Muscle layer of duodenum (tissue), 2 donors: ENCODE data around the gene BBLN.
"Not testable (repeated sequence)": the region's sequence is repeated elsewhere in the genome, so short reads cannot be mapped to it uniquely, and the experiment has no call there.

Experiments
- H3K27ac ChIP-seq: one replicate; pipeline ENCODE4 v1.7.0; 2013; ENCODE audit warnings: mild to moderate bottlenecking, low read length
- H3K27me3 ChIP-seq: one replicate; pipeline ENCODE4 v1.7.0; 2013; ENCODE audit warnings: low read depth, mild to moderate bottlenecking, control low read depth, low read length
- H3K36me3 ChIP-seq, 2 donors: one replicate each; pipeline ENCODE4 v1.7.0; 2013; ENCODE audit warnings: low read length in 2 of 2, control low read depth in 1 of 2, mild to moderate bottlenecking in 1 of 2; ENCODE audit not compliant: insufficient read depth in 2 of 2, control insufficient read depth in 1 of 2
- H3K4me1 ChIP-seq, 2 donors: one replicate each; pipeline ENCODE4 v1.7.0; 2013; ENCODE audit warnings: low read length in 2 of 2, mild to moderate bottlenecking in 2 of 2, control low read depth in 1 of 2, moderate library complexity in 1 of 2; ENCODE audit not compliant: insufficient read depth in 2 of 2, control insufficient read depth in 1 of 2
- H3K4me3 ChIP-seq, 2 donors: one replicate each; pipeline ENCODE4 v1.7.0; 2013; ENCODE audit warnings: low read length in 2 of 2, low read depth in 1 of 2, mild to moderate bottlenecking in 1 of 2
- H3K9me3 ChIP-seq, 2 donors: one replicate each; pipeline ENCODE4 v1.7.0; 2013; ENCODE audit warnings: low read length in 2 of 2, control low read depth in 1 of 2, mild to moderate bottlenecking in 1 of 2; ENCODE audit not compliant: control insufficient read depth in 1 of 2
- donor health status: healthy.

Gene BBLN

DNA sequence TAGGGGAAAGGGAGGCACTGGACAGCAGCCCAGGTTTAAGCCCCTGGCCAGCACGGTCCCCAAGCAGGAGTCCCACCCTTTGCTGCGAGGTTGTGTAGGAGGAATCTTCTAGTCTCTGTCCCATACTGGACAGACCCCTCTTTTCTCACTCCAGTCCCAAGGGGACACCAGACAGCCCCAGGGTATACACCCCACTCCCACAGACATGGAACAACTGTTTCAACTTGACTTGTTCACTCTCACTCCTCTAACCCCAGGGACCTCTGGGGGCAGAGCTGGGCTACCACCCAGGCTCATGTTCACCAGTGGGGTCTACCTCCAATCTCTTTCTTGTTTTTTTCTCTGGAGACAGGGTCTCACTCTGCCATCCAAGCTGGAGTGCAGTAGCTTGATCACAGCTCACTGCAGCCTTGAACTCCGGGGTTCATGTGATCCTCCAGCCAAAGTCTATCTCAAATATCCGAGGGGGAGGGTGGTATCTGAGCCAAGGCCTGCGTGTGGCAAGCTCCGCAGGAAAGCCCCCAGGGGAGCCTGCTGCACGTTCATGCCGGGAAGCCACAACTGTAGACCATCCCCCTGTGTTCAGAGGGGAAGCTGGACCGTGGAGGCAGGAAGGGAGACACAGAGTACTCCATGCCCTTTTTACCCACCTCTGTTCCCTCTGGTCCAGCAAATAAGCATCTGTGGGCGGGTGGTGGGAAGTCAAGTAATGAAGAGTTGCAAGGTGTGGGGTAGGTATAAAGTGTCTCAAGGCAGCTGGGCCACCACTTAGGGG is 34.3 kb upstream of the BBLN start:
- Histone ChIP-seq H3K4me3 (no peak overlapping the region), H3K9me3 (no peaks in the 10 kb centered on the region), H3K36me3 (peaks cover 8 to 35% of the 10 kb centered on the region in 2 donors), H3K27me3 (no peaks in the 10 kb centered on the region), H3K4me1 (peaks cover 19 to 29% of the 10 kb centered on the region in 2 donors), H3K27ac (no peak overlapping the region)

DNA sequence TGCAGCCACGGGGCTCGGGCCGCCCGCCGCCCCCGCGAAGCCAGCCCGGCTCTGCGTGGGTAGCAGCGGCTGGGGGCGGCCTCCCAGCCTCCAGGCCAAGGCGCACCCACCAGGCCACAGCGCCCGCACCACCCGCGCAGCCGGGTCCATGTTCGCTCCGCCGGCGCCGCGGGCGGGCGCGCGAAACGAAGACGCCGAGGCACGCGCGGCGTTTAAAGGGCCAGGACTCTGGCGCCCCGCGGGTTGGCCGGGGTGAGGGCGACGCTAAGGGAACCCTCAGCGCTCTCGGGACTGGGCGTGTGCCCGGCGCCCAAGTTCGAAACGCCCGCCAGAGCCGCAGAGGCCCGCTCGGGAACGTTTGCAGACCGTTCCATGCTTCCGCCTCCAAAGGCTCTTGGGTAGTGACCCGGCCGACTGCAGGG is 32.5 kb upstream of the BBLN start, which contains the start of gene PTGES2:
Gene PTGES2 (minus strand): TSS at position 162 of the 422 bp plus-strand sequence. CDS start 12 bp downstream, at position 150.
- Histone ChIP-seq H3K4me3 (peak within 1 kb of the TSS; percentile 83 to 94), H3K9me3 (no peaks in the 10 kb centered on the region)

DNA sequence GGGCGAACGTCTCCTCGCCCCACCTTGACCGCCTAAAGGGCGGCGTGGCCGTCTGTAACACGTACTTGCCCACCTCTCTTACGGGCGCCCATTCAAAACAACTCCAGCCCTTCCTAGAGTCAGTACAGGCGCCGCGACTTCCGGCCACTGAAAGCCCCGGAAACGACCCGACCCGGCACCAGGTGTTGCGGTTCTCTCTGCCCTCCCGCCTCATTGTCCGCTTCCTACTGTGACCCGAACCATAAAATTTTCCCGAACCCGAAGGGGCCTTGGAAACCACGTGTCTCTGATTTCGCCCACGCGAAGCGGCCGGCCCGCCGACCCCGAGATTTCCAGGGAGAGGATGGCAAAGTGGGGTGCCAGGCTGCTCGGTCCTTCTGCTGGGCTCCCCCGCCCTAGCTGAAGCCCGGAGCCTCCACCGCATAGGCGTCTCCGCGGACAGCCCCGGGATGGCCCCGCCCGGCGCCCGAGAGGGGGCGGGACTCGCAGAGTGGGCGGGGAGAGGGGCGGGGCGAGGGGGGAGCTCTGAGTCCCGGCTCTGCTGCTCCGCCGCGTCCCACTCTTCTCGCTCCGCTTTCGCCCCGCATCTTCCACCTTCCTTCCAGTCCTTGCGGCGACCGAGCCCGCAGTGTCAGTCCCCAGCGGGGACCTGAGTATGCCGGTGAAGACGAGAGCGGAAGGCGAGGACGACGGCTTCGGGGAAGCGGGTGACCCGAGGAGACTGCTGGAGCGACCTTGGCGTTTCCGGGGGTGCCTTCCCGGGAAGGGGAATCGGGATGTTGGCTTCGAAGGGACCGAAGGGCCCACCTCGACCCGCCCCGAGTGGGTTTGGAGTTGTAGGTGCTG is 31.9 kb upstream of the BBLN start:
- Histone ChIP-seq H3K4me1 (peaks cover 19 to 29% of the 10 kb centered on the region in 2 donors), H3K27me3 (no peaks in the 10 kb centered on the region), H3K9me3 (no peaks in the 10 kb centered on the region), H3K27ac (peak overlapping the region; percentile 82), H3K4me3 (peak overlapping the region; percentile 83 to 94), H3K36me3 (peaks cover 4 to 13% of the 10 kb centered on the region in 2 donors)

More for the DNA sequence above, 32.5 kb upstream of the BBLN start, which contains the start of gene PTGES2:
- Histone ChIP-seq H3K27me3 (no peaks in the 10 kb centered on the region), H3K4me1 (peaks cover 19 to 29% of the 10 kb centered on the region in 2 donors), H3K27ac (peak within 1 kb of the TSS; percentile 82), H3K36me3 (peaks cover 4 to 18% of the 10 kb centered on the region in 2 donors)

GRCh38 chr9:128128836-128129590 is 31.1 kb upstream of the BBLN start:
- Histone ChIP-seq H3K27ac (peak overlapping the region; percentile 82), H3K36me3 (peaks cover 4 to 7% of the 10 kb centered on the region in 2 donors), H3K9me3 (no peaks in the 10 kb centered on the region), H3K27me3 (no peaks in the 10 kb centered on the region), H3K4me3 (peak overlapping the region; percentile 83 to 94), H3K4me1 (peaks cover 19 to 29% of the 10 kb centered on the region in 2 donors)

DNA sequence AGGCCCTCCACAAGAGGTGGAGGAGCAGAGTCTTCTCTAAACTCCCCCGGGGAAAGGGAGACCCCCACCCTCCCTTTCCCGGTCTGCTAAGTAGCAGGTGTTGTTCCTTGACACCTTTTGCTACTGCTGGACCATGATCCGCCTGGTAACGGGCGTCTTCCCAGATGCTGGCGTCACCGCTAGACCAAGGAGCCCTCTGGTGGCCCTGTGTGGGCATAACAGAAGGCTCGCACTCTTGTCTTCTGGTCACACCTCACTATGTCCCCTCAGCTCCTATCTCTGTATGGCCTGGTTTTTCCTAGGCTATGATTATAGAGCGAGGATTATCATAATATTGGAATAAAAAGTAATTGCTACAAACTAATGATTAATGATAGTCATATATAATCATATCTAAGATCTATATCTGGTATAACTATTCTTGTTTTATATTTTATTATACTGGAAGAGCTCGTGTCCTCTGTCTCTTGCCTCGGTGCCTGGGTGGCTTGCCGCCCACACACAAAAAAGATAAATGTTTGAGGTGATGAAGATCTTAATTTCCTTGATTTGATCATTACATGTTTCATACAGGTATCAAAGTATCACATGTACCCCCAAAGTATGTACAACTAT is 30.0 kb upstream of the BBLN start:
- H3K4me1 ChIP-seq, result peaks cover 13 to 27% of the 10 kb centered on the region in 2 donors
- not testable (repeated sequence) for H3K9me3 ChIP-seq, H3K36me3 ChIP-seq, H3K27ac ChIP-seq, H3K27me3 ChIP-seq, H3K4me3 ChIP-seq

- peaks cover 8 to 21% of the 10 kb centered on the region in 2 donors for H3K4me1 ChIP-seq
- not testable (repeated sequence) for H3K27me3 ChIP-seq, H3K36me3 ChIP-seq, H3K27ac ChIP-seq, H3K4me3 ChIP-seq, H3K9me3 ChIP-seq
Observed at GRCh38 chr9:128130651-128131050, 29.4 kb upstream of the BBLN start.

DNA sequence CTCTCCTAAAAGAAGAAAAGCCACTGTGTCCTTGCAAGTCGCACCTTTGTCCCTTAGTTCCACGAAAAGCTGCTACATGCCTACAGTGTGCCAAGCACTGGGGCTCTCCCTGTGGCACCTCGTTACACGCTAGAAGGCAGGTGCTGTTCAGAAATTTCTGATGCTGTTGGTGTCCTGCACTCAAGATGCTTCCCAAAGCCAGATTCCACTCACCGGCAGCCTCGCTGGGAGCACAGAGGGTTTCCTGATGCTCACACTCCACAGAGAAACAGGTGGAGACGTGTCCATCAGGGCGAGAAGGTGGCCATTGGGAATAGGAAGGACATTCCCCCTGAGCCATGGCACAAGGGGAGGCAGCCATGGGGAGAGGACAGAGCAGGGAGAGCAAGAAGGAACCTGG is 28.7 kb upstream of the BBLN start:
- peaks cover under 1 to 14% of the 10 kb centered on the region in 2 donors for H3K4me1 ChIP-seq
- not testable (repeated sequence) for H3K36me3 ChIP-seq, H3K27ac ChIP-seq, H3K4me3 ChIP-seq, H3K27me3 ChIP-seq, H3K9me3 ChIP-seq

DNA sequence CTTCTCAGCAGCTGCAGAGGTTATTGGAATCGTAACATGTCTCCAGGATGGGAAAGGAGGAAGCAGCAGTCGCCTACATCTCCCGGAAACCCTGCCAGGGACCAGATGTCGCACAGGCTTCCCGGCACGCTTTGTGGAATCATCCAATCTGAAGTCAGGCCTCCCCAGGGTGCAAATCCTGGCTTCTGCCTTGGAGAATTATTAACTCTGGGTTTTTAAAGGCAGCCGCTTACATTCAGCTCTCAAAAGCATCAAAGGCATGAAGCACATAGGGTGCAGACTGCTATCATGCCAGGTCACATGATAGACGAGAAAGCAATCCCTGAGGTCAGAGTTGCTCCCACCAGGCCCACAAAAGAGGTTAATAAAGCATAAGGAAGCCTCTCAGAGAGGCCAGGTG is 27.9 kb upstream of the BBLN start:
- not testable (repeated sequence) for H3K36me3 ChIP-seq, H3K9me3 ChIP-seq, H3K27me3 ChIP-seq, H3K4me3 ChIP-seq, H3K4me1 ChIP-seq, H3K27ac ChIP-seq

GRCh38 chr9:128135561-128135960 is 24.5 kb upstream of the BBLN start:
- H3K36me3 ChIP-seq, H3K4me3 ChIP-seq, H3K27ac ChIP-seq: not testable (repeated sequence)

GRCh38 chr9:128136816-128137793 is 23.0 kb upstream of the BBLN start:
- Histone ChIP-seq H3K27ac (no peak overlapping the region), H3K9me3 (peaks cover 0 to 2% of the 10 kb centered on the region in 2 donors), H3K36me3 (no peaks in the 10 kb centered on the region), H3K4me1 (no peaks in the 10 kb centered on the region), H3K4me3 (no peak overlapping the region), H3K27me3 (no peaks in the 10 kb centered on the region)

More at GRCh38 chr9:128135561-128135960, 24.5 kb upstream of the BBLN start:
- H3K9me3 ChIP-seq, H3K4me1 ChIP-seq, H3K27me3 ChIP-seq: not testable (repeated sequence)
